ENCODE data around the gene LAMA5. TPM values are rescaled to one million over a fixed set of nuclear protein-coding genes. Genes with fewer than 3 reads are reported as not detected.

The LAMA5 gene, protein sequence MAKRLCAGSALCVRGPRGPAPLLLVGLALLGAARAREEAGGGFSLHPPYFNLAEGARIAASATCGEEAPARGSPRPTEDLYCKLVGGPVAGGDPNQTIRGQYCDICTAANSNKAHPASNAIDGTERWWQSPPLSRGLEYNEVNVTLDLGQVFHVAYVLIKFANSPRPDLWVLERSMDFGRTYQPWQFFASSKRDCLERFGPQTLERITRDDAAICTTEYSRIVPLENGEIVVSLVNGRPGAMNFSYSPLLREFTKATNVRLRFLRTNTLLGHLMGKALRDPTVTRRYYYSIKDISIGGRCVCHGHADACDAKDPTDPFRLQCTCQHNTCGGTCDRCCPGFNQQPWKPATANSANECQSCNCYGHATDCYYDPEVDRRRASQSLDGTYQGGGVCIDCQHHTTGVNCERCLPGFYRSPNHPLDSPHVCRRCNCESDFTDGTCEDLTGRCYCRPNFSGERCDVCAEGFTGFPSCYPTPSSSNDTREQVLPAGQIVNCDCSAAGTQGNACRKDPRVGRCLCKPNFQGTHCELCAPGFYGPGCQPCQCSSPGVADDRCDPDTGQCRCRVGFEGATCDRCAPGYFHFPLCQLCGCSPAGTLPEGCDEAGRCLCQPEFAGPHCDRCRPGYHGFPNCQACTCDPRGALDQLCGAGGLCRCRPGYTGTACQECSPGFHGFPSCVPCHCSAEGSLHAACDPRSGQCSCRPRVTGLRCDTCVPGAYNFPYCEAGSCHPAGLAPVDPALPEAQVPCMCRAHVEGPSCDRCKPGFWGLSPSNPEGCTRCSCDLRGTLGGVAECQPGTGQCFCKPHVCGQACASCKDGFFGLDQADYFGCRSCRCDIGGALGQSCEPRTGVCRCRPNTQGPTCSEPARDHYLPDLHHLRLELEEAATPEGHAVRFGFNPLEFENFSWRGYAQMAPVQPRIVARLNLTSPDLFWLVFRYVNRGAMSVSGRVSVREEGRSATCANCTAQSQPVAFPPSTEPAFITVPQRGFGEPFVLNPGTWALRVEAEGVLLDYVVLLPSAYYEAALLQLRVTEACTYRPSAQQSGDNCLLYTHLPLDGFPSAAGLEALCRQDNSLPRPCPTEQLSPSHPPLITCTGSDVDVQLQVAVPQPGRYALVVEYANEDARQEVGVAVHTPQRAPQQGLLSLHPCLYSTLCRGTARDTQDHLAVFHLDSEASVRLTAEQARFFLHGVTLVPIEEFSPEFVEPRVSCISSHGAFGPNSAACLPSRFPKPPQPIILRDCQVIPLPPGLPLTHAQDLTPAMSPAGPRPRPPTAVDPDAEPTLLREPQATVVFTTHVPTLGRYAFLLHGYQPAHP (N-terminal part only)
- total RNA-seq, result 90.0 and 101 TPM in 2 replicates

DNA sequence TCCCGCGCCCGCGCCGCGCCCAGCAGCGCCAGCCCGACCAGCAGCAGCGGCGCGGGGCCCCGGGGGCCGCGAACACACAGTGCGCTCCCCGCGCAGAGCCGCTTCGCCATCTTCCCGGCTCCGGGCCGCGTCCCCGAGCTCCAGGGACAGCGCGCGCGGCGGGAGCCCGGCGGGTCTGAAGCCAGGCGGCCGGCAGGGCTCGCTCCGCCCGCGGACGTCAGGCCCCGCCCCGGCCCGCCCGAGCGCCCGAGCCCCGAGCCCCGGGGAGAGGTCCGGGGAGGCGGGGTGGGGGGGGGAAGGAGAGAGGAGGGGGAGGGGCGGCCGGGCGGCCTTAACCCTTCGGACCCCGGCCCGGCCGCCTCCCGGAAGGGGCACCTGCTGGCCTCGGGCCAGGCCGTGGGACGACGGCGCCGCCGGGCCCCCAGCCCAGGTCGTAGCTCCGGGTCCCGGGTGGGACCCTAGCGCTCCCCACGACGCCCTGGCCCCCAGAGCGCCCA lies at the start of gene LAMA5:
Gene LAMA5, minus strand, starts transcription at position 177 of the 497 bp plus-strand sequence. Its CDS starts 67 bp downstream, at position 110.

DNA sequence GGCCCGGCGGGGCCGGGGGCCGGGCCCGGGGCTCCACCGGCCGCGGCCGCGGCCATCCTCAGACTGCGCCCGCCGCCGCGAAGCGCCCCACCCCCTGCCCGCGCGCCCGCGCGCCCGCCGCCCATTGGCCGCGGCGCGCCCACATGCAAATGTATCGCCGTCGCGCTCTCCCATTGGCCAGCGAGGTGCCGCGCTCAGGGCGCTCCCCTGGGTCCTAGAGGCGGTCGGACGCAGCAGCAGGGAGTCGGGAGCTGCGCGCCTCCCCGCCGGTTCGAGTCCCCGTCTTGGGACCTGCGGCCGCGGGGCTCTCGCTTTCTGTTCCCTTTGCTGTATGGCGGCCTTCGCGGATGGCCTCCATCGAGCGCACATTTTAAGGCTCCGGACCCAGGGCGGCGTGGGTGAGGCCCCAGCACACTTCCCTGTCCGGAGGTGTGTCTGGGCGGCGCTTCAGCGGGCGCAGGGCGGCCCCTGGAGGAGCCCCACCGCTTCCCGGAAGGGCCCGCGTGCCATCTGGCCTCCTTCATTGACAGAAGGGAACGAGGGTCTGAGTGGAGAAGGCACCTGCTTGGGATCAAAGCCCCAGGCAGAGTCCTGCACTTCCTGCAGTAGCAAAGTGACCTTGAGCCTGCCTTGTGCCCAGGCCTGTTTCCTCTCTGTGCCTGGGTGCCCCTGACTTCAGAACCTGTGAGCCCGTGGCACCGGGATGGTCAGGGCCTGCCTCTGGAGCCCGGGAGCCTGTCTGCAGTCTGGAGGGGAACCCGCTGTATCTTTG lies 40.3 kb upstream of the LAMA5 start, which contains the start of gene CABLES2:
Gene CABLES2, minus strand, starts transcription at position 65 of the 772 bp plus-strand sequence. Its CDS starts 9 bp downstream, at position 56.

DNA sequence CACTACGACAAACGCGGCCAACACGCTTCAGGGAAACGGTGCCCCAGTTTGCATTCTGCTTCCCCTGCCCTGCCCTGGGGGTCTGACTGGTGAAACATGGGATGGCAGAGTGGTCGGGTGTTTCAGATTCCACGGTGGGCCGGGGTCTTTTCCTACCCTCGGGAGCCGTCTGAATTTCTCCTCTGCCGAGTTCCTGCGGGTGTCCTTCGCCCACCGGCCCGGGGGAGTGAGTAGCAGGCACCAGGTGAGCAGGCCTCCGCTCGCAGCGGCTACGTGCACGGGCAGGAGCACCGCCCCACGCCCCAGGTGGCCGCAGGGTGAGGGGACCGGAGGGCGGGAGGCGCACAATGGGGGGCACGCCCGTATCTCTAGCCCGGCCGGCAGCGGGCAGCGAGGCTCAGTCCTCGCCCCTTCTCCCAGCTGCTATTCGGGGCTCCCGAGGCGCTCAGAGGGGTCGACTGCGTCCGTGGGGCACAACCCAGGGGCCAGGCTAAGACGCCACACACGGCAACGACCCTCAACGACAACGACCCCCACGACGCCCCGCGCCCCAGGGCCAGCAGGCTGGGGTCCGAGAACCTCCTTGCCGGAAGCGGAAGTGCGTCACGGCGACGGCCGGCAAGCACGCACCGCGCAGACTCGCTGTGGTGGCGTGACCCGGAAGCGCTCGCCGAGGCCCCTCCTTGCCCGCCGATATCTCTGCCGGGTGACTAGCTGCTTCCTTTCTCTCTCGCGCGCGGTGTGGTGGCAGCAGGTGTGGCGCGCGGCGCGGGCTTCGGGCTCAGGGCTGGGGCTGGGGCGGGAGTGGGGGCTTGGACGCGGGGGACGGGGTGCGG lies 19.5 kb upstream of the LAMA5 start, which contains the start of gene RPS21:
Gene RPS21, plus strand, starts transcription at position 721 of the 836 bp plus-strand sequence. CDS start 236 bp downstream, outside the sequence.

DNA sequence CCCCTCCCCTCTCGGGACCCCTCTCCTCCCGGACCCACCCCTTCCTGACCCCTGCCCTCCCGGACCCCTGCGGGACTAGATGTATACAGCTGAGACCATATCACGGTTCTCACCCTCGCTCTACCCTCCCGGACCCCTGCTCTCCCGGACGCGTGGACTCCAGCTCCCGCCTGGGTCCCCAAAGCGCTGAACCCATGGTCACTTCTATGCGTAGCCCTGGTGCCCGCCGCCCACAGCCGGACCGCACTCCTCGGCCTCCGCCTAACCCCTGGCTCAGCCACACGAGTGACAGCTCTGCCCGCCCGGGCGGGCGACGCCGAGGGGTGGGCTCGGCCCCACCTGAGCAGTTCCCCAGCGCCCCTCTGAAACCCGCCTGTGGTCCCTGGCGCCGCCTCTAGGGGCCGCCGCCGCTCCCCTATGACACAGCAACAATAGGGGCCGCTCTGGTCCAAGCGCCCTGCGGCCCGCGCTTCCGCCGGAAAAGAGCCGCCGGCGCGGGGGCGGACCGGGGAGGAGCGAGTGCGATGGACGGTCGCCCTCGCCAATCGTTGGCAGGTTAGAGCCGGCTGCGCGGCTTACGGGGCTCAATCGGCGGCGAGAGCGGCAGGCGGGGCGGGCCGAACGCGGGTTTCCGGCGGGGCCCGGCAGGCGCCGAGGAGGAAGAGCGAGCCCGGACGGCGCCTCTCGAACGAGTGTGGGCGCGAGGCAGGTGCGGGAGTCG lies 64.6 kb downstream of the LAMA5 start, which contains the start of gene ADRM1:
Gene ADRM1, plus strand, starts transcription at position 657 of the 721 bp plus-strand sequence. CDS start 572 bp downstream, outside the sequence.

Other genes starting within 250 kb of the LAMA5 start
- 44.4 and 64.0 TPM in 2 replicates for gene LSM14B, start 244.8 kb downstream of the LAMA5 start, total RNA-seq
- 230 and 426 TPM in 2 replicates for gene PSMA7, start 223.9 kb downstream of the LAMA5 start, total RNA-seq
- 5.8 and 12.7 TPM in 2 replicates for gene SS18L1, start 223.5 kb downstream of the LAMA5 start, total RNA-seq
- 25.8 and 27.1 TPM in 2 replicates for gene MTG2, start 184.3 kb downstream of the LAMA5 start, total RNA-seq
- not detected in 2 replicates for gene HRH3, start 147.0 kb downstream of the LAMA5 start, total RNA-seq
- 23.3 and 27.8 TPM in 2 replicates for gene OSBPL2, start 128.8 kb downstream of the LAMA5 start, total RNA-seq
- 88.7 and 94.4 TPM in 2 replicates for gene ADRM1, start 64.3 kb downstream of the LAMA5 start, total RNA-seq
- 359 and 662 TPM in 2 replicates for gene RPS21, start 19.8 kb upstream of the LAMA5 start, total RNA-seq
- 1.0 and 1.7 TPM in 2 replicates for gene CABLES2, start 40.0 kb upstream of the LAMA5 start, total RNA-seq
- gene RBBP8NL, start 60.2 kb upstream of the LAMA5 start, total RNA-seq, result not detected in 2 replicates
- gene GATA5, start 108.7 kb upstream of the LAMA5 start, total RNA-seq, result not detected in 2 replicates

All from smooth muscle cell of trachea (primary cell).